Neural progenitor cell (in vitro differentiated cells): ENCODE results near the gene ADARB2. TPM values are rescaled to one million over a fixed set of nuclear protein-coding genes. Genes with fewer than 3 reads are reported as not detected.

Experiments
- DNase-seq: peaks from one replicate; pipeline ENCODE4 v3.0.0-alpha.2; 2016; ENCODE audit warnings: low spot score
- H2AFZ ChIP-seq: fragments of 200-600 bp; sonication (generic); replicated peaks from 2 replicates; pipeline ENCODE4 v1.6.1; 2016; ENCODE audit warnings: antibody characterized with exemption
- H3F3A ChIP-seq: fragments of 200-600 bp; sonication (generic); 2 replicates; pipeline ENCODE4 v1.6.1; 2016; ENCODE audit warnings: antibody characterized with exemption, low read depth
- H3K27ac ChIP-seq: fragments of 200-600 bp; sonication (generic); 2 replicates; pipeline ENCODE4 v1.5.1; 2016; ENCODE audit warnings: mild to moderate bottlenecking
- H3K27me3 ChIP-seq: fragments of 200-600 bp; sonication (generic); 2 replicates; pipeline ENCODE4 v1.6.1; 2016; ENCODE audit warnings: mild to moderate bottlenecking, moderate library complexity
- H3K36me3 ChIP-seq: fragments of 200-600 bp; sonication (generic); 2 replicates; pipeline ENCODE4 v1.5.1; 2016
- H3K4me1 ChIP-seq: fragments of 200-600 bp; sonication (generic); 2 replicates; pipeline ENCODE4 v1.6.1; 2016; ENCODE audit warnings: mixed run types
- H3K4me2 ChIP-seq: fragments of 200-600 bp; sonication (generic); 2 replicates; pipeline ENCODE4 v1.6.1; 2016
- H3K4me3 ChIP-seq: fragments of 200-600 bp; sonication (generic); 2 replicates; pipeline ENCODE4 v1.5.1; 2016
- H3K79me2 ChIP-seq: fragments of 200-600 bp; sonication (generic); 2 replicates; pipeline ENCODE4 v1.6.1; 2016; ENCODE audit warnings: low read depth
- H3K9ac ChIP-seq: fragments of 200-600 bp; sonication (generic); 2 replicates; pipeline ENCODE4 v1.6.1; 2016
- H3K9me3 ChIP-seq: fragments of 200-600 bp; sonication (generic); 2 replicates; pipeline ENCODE4 v1.5.1; 2016; ENCODE audit warnings: low read depth
- H4K20me1 ChIP-seq: fragments of 200-600 bp; sonication (generic); 2 replicates; pipeline ENCODE4 v1.6.1; 2016; ENCODE audit warnings: low read depth
- H3K27ac Mint-ChIP-seq: 3 replicates; pipeline ENCODE4 v1.8.0; 2021; ENCODE audit warnings: mixed read lengths
- H3K27me3 Mint-ChIP-seq: 2 replicates; pipeline ENCODE4 v1.8.0; 2022; ENCODE audit warnings: low read depth, mild to moderate bottlenecking, inconsistent platforms, moderate library complexity, mixed read lengths; ENCODE audit not compliant: insufficient read depth
- H3K36me3 Mint-ChIP-seq: 3 replicates; pipeline ENCODE4 v1.8.0; 2021; ENCODE audit warnings: mixed read lengths
- H3K4me1 Mint-ChIP-seq: 3 replicates; pipeline ENCODE4 v1.8.0; 2021; ENCODE audit warnings: mixed read lengths
- H3K4me3 Mint-ChIP-seq: 3 replicates; pipeline ENCODE4 v1.8.0; 2021; ENCODE audit warnings: mild to moderate bottlenecking, moderate library complexity, mixed read lengths
- H3K9me3 Mint-ChIP-seq: 3 replicates; pipeline ENCODE4 v1.8.0; 2020; ENCODE audit warnings: mixed read lengths
- CTCF ChIP-seq: fragments of 200-600 bp; sonication (generic); IDR thresholded peaks from 2 replicates; pipeline ENCODE4 v1.5.1; 2017; ENCODE audit warnings: antibody characterized with exemption, mild to moderate bottlenecking
- EZH2 ChIP-seq: fragments of 200-600 bp; sonication (generic); IDR thresholded peaks from 2 replicates; pipeline ENCODE4 v1.6.1; 2017; ENCODE audit warnings: antibody characterized with exemption, mild to moderate bottlenecking, moderate library complexity
- EZH2phosphoT487 ChIP-seq: fragments of 200-600 bp; sonication (generic); IDR thresholded peaks from 2 replicates; pipeline ENCODE4 v1.6.1; 2017; ENCODE audit warnings: antibody characterized with exemption
- total RNA-seq: library from RNA; depleted of rRNA; stranded (reverse); fragments of >200 nt; gene quantifications from 2 replicates; pipeline ENCODE4 v1.2.3, GENCODE V29; 2015; ENCODE audit warnings: low replicate concordance

ADARB2 gene
- total RNA-seq, 1 donor from 2014 or later = not detected

GRCh38 chr10:1578392-1579140 is 158.8 kb downstream of the ADARB2 start:
- Mint-ChIP-seq H3K4me3 (no peak overlapping the region), H3K9me3 (no peaks in the 10 kb centered on the region), H3K27ac (no peak overlapping the region), H3K27me3 (peaks cover 7% of the 10 kb centered on the region), H3K4me1 (peaks cover 3% of the 10 kb centered on the region), H3K36me3 (no peaks in the 10 kb centered on the region)
- H3K9ac ChIP-seq = no peak overlapping the region
- H4K20me1 ChIP-seq = no peaks in the 10 kb centered on the region
- H2AFZ ChIP-seq = no peak overlapping the region
- no peak for TF ChIP-seq EZH2phosphoT487
- TF ChIP-seq CTCF = no peak
- no peak for TF ChIP-seq EZH2
- no peaks in the 10 kb centered on the region for H3K4me1 ChIP-seq
- no peak for DNase-seq
- no peaks in the 10 kb centered on the region for H3K79me2 ChIP-seq
- H3K4me2 ChIP-seq = no peak overlapping the region
- H3K27me3 ChIP-seq = no peaks in the 10 kb centered on the region
- no peaks in the 10 kb centered on the region for H3K36me3 ChIP-seq
- no peak overlapping the region for H3K27ac ChIP-seq
- H3F3A ChIP-seq = no peaks in the 10 kb centered on the region
- no peak overlapping the region for H3K4me3 ChIP-seq
- H3K9me3 ChIP-seq = no peaks in the 10 kb centered on the region

- H4K20me1 ChIP-seq = no peaks in the 10 kb centered on the region
- no peaks in the 10 kb centered on the region for H3K79me2 ChIP-seq
- Mint-ChIP-seq H3K9me3 (no peaks in the 10 kb centered on the region), H3K36me3 (no peaks in the 10 kb centered on the region), H3K4me1 (peaks cover 6% of the 10 kb centered on the region), H3K27me3 (peaks cover 7% of the 10 kb centered on the region), H3K4me3 (no peak overlapping the region), H3K27ac (no peak overlapping the region)
- H3K4me1 ChIP-seq = no peaks in the 10 kb centered on the region
- TF ChIP-seq EZH2phosphoT487 (no peak), EZH2 (no peak), CTCF (no peak)
- no peak overlapping the region for H3K4me3 ChIP-seq
- H3K4me2 ChIP-seq = no peak overlapping the region
- no peaks in the 10 kb centered on the region for H3F3A ChIP-seq
- H3K9ac ChIP-seq = no peak overlapping the region
- H3K27ac ChIP-seq = no peak overlapping the region
- no peak for DNase-seq
- no peaks in the 10 kb centered on the region for H3K9me3 ChIP-seq
- H2AFZ ChIP-seq = no peak overlapping the region
- H3K27me3 ChIP-seq = no peaks in the 10 kb centered on the region
- H3K36me3 ChIP-seq = no peaks in the 10 kb centered on the region
Measured at GRCh38 chr10:1577945-1578344, 159.4 kb downstream of the ADARB2 start.

GRCh38 chr10:1577373-1577770 is 160.0 kb downstream of the ADARB2 start:
- Histone ChIP-seq H3F3A (no peaks in the 10 kb centered on the region), H3K9me3 (no peaks in the 10 kb centered on the region), H3K4me2 (no peak overlapping the region), H4K20me1 (no peaks in the 10 kb centered on the region), H3K9ac (no peak overlapping the region), H3K27me3 (no peaks in the 10 kb centered on the region), H3K36me3 (no peaks in the 10 kb centered on the region), H3K4me1 (peaks cover 5% of the 10 kb centered on the region), H2AFZ (no peak overlapping the region), H3K79me2 (no peaks in the 10 kb centered on the region), H3K4me3 (no peak overlapping the region), H3K27ac (no peak overlapping the region)
- peaks cover 7% of the 10 kb centered on the region for H3K27me3 Mint-ChIP-seq
- H3K36me3 Mint-ChIP-seq = no peaks in the 10 kb centered on the region
- no peak for DNase-seq
- no peak overlapping the region for H3K27ac Mint-ChIP-seq
- H3K4me1 Mint-ChIP-seq = peaks cover 12% of the 10 kb centered on the region
- no peaks in the 10 kb centered on the region for H3K9me3 Mint-ChIP-seq
- no peak overlapping the region for H3K4me3 Mint-ChIP-seq
- no peak for TF ChIP-seq EZH2phosphoT487
- TF ChIP-seq EZH2 = no peak
- TF ChIP-seq CTCF = no peak
